GM12872 (cell line): ENCODE results near the gene PEPD.

Source experiments
- TF ChIP-seq, protein P1 (sequence below): IDR thresholded peaks from 3 replicates; pipeline ENCODE4 v1.5.1; 2011; ENCODE audit warnings: low read depth, mild to moderate bottlenecking, low read length, moderate library complexity; ENCODE audit not compliant: insufficient read depth

Gene PEPD

DNA sequence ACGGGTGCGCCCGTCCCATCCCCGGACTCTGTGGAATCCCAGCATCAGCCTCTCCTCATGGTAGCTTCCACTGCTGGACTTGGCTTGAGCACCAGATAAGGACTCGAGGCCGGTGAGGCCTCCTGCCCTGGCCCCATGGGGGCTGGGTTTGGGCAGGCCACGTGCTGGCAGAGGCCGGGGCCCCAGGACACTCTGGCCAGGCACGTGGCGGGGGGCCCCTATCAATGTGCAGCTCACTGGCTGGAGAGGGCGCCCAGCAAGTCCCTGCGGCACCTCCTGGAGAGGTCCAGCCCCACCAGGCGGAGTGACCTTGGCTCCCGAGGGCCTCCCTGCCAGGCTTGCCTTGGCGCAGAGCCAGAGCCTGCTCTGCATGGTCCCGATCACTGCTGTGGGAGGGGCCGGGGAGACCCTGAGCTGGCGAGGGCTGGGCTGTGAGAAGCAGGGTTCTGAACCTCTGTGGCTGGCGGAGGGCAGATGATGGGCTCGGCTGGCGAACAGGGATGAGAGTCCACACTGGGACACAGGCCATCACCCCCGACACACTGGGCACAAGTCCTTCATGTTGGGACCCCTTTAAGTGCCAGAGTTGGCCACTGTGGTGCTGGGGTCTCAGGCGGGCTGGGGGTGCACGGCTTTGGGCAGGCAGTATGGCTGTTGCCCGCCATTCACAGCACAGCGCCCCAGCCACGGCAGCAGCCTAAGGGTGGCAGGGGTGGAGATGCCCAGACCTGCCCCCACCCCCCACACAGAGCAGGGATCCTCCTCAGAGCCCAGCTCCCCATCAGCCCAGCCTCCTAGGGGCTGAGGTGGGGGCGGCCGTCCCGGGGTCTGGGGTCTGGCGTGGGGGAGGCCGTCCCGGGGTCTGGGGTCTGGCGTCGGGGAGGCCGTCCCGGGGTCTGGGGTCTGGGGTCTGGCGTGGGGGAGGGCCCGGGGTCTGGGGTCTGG, 129.0 kb downstream of the PEPD start:
- TF ChIP-seq, protein P1, sequence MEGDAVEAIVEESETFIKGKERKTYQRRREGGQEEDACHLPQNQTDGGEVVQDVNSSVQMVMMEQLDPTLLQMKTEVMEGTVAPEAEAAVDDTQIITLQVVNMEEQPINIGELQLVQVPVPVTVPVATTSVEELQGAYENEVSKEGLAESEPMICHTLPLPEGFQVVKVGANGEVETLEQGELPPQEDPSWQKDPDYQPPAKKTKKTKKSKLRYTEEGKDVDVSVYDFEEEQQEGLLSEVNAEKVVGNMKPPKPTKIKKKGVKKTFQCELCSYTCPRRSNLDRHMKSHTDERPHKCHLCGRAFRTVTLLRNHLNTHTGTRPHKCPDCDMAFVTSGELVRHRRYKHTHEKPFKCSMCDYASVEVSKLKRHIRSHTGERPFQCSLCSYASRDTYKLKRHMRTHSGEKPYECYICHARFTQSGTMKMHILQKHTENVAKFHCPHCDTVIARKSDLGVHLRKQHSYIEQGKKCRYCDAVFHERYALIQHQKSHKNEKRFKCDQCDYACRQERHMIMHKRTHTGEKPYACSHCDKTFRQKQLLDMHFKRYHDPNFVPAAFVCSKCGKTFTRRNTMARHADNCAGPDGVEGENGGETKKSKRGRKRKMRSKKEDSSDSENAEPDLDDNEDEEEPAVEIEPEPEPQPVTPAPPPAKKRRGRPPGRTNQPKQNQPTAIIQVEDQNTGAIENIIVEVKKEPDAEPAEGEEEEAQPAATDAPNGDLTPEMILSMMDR, result no peak

DNA sequence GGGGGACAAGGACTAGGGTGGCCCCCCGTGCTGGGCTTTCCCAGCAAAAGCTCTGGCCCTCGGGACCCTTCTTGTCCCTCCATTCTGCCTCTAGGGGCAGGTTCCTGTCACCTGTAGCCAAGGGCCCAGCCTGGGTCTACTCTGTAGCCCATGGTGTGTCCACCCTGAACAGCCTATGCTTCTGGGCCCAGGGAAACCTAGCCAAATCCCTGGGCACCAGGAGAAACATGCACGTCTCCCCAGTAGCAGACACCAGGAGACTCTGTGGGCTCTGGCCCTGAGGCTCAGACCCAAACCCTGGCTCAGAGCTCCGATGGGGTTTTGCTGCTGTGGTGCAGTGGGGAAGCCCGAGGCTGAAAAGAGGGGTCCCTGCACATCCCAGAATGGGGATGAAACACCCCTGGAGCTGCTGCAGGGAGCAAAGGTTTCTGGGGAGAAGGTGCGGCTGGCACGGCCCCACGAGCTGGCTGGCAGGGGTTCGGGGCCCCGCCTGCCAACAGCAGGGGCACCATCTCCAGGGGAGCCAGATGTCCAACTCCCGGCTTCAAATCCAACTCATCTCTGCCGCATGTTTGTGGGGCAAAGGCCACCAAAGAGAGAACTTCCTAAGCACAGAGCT, 129.9 kb downstream of the PEPD start:
- TF ChIP-seq, protein P1, result no peak

DNA sequence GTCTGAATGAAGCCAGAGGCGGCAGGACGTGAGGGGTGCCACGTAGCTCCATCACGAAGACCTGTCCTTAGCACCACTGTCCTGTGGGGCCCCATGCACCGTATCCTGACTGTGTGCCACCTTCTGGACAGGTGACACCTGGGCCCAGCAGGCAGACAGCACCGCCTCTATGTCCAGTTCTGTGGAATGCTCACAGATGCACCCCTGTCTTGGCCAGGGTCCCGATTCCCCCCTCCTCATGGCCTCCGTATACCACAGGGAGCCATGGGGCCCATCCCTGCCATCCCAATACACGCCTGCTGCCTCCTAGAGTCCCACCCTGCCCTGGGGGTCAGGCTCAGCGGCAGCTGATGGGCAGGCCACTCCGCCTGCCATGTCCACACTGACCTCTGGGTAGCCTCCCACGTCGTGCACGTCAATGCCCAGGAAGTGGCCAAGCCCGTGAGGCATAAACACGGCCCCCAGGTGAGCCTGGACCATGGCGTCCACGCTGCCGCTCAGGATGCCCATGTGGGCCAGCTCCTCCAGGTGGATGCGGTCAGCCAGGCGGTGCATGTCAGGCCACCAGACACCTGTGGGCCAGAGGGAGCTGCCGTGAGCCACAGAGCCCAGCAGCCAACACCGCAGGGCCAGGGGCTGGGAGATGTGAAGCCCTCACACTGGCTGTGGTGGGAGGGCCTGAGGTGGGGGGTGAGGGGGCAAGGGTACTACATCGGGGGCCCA, 130.5 kb downstream of the PEPD start:
- TF ChIP-seq, protein P1, result no peak

DNA sequence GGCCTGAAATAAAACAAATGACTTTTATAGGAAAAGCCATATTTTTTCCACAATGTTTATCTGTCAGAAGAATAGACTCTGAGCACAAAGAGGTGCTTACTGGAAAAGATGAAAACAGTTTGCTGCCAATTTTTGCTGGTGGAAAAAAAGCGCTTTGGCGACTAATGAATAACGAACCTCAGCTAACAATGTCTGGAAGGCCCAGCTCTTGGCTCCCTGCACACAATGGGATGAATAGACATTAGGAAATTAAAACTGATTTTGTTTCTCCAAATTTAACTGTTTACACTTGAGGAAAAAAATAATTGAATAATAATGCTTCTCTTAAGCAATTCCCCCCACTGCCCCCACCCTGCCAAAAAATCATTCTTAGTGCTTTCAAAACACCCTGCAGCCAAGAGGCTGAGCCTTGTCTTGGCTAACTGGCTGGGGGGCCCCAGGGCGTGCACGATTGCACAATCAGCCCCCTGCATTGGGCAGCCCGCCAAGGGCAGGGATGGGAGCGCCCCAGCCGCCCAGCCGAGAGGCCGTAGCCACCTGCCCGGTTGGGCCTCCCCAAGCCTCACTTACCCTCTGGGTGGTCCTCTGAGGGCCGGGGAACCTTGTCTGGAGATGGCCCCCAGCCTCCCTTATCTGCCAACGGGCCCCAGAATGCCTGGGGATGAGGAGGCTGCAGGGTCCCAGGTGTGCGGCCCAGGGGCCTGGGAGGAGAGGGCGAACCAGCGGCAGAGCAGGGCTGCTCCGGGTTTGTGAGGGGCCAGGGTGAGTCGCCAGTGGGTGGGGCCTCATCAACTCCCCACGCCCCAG, 131.3 kb downstream of the PEPD start:
- TF ChIP-seq, protein P1, result no peak

DNA sequence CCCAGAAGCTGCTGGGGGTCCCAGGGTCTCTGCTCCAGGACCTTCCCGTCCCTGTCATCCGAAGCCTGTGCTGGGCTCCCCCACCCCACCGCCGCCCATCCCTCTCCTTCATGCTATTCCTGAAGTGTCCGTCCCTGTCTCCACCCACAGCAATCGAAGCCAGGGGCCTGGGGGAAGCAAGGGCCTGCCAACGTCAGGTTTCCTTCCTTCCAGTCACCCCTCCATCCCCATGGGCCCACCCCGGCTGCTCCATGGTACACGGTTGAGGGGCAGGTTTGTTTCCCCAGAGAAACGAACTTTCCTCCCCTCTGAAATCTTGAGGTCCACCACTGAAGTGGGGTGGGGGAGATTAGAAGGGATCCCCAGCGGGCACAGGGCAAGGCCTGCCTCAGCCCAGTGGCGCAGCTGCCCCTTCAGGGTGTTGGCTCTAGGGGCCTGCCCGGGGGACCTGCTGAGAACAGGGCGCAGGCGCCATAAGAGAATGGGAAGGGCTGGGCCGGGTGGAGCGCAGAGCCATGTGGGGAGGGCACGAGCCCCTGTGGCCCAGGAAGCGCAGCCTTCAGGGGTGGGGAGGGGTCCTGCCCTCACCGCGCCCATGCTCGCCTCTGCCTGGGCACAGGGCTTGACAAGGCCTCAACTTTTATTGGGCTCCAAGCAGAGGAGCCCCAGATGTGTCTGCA, 132.0 kb downstream of the PEPD start:
- TF ChIP-seq, protein P1, result no peak

DNA sequence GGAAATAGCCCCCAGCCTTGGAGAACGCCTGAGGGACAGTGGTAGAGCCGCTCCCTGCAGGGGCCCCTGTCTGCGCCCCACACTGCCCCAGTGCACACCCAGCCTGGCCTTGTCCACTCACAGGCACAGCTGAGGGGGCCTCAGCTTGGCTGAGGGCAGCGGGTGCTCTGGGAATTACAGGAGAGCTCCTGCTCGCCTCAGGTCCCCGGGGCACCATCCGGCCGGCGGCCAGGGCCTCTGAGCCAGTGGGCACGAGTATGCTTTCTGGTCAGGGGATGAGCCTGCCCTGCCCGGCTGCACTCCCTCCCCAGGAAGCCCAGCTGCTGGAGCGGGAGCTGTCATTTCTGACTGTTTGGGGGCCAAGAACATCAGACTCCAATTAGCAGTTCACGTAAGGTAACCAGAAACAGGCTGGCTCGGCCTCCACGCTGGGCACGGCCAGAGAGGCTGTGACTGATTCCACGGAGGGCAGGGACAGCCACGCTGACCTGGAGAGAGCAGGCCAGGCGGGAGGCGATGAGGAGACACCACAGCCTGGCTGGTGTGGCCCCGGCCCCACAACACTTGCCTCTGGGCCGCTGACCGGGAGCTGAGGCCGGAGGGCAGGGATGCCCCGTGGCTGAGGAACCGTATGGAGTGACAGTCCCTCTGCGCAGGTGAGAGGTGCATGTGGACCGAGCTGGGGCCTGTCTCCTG, 132.7 kb downstream of the PEPD start:
- TF ChIP-seq, protein P1, result no peak
